Right atrium auricular region (tissue), 2 donors: ENCODE results near the gene STK10. TPM values are rescaled to one million over a fixed set of nuclear protein-coding genes. Genes with fewer than 3 reads are reported as not detected.

Source experiments
- DNase-seq: peaks from one replicate; pipeline ENCODE4 v3.0.0-alpha.2; 2019; ENCODE audit warnings: low spot score
- H3K27ac ChIP-seq, 2 donors: fragments of 200-600 bp; sonication (generic); 1 replicate in 1 of 2; 2 replicates in 1 of 2; pipeline ENCODE4 v1.5.1; 2016 to 2019
- H3K27me3 ChIP-seq, 2 donors: fragments of 200-600 bp; sonication (generic); one replicate each; pipeline versions ENCODE4 v1.5.1 to v1.6.0; 2017 to 2019
- H3K36me3 ChIP-seq: fragments of 200-600 bp; sonication (generic); one replicate; pipeline ENCODE4 v1.5.1; 2016
- H3K4me1 ChIP-seq, 2 donors: fragments of 200-600 bp; sonication (generic); one replicate each; pipeline versions ENCODE4 v1.5.1 to v1.6.0; 2017 to 2019
- H3K4me3 ChIP-seq, 2 donors: fragments of 200-600 bp; sonication (generic); 1 replicate in 1 of 2; 2 replicates in 1 of 2; pipeline ENCODE4 v1.5.1; 2017 to 2019; ENCODE audit warnings: mild to moderate bottlenecking in 1 of 2, moderate library complexity in 1 of 2
- H3K9me3 ChIP-seq, 2 donors: fragments of 200-600 bp; sonication (generic); one replicate each; pipeline ENCODE4 v1.5.1; 2019
- CTCF ChIP-seq, 2 donors: fragments of 200-600 bp; sonication (generic); IDR thresholded peaks; one replicate each; pipeline ENCODE4 v1.5.1; 2019; ENCODE audit warnings: antibody characterized with exemption in 2 of 2
- total RNA-seq, 2 donors: library from RNA; depleted of rRNA; stranded (reverse); fragments of >200 nt; gene quantifications; one replicate each; pipeline ENCODE4 v1.1.0, GENCODE V29; 2016

The STK10 gene
- total RNA-seq, 2 donors from 2014 or later, result 6.9 to 10.8 TPM

DNA sequence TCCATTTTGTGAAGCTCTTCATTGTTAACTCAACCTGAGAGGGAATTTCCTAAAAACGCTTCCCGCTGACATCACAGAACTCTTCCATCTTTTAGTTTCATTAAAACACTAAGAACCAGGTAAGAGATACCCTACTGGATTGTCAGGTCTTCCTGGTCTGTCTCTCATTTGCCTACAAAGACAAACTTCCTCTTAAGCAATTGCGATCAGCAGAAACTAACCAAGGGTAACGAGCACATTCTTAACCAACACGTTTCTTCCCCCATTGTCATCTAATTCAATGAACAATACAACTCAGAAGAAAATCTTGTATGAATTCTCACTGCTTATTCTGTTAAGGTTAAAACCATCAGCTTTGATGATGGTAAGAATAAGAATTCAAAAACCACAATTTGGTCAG lies 188.1 kb downstream of the STK10 start:
- no peak for TF ChIP-seq CTCF (IDR thresholded peaks at IDR 0.05)
- H3K27ac ChIP-seq, result no peak overlapping the region
- DNase-seq, result no peak
- no peaks in the 10 kb centered on the region for H3K27me3 ChIP-seq
- H3K9me3 ChIP-seq, result no peaks in the 10 kb centered on the region
- H3K36me3 ChIP-seq, result no peaks in the 10 kb centered on the region
- H3K4me3 ChIP-seq, result no peak overlapping the region
- H3K4me1 ChIP-seq, result peaks cover 0 to 55% of the 10 kb centered on the region in 2 donors

DNA sequence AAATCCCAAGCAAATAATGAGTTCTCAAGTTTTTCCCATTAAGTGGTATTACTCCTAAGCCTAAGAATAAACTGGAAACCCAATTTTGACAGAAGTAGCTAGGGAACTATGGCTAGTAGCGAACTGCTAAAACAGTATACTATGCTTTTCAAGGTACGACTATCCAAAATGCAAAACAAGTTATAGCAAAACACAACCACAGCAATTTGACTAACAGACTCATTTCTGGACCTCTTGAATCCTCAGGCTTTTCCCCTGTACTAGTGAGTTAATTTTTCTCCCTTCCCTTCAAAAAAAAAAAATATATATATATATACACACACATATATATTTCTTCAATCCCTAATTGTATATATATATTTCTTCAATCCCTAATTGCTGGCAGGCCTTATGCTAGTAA lies 188.9 kb downstream of the STK10 start:
- H3K9me3 ChIP-seq, result no peaks in the 10 kb centered on the region
- no peaks in the 10 kb centered on the region for H3K36me3 ChIP-seq
- TF ChIP-seq CTCF (IDR thresholded peaks at IDR 0.05), result no peak
- H3K4me3 ChIP-seq, result no peak overlapping the region
- peaks cover 0 to 48% of the 10 kb centered on the region in 2 donors for H3K4me1 ChIP-seq
- no peak overlapping the region for H3K27ac ChIP-seq
- no peaks in the 10 kb centered on the region for H3K27me3 ChIP-seq
- DNase-seq, result no peak

DNA sequence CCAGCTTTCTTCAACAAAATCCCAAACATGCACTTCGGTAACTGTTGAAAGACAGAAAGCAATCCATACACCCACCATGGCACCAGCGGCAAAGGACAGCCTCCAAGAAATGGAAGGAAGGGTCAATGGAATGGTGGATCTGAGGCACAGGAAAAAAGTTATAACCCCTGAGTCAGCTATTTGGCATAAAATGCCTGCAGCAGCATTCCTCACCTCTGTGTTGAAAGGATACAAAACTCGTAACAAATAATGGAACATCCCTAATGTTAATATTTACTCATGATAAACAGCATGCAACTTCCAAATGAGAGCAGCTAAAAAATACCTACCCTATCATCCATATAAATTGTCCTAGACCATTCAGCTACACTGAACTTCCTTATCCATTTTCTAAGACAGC lies 191.0 kb downstream of the STK10 start:
- Histone ChIP-seq H3K27me3 (no peaks in the 10 kb centered on the region), H3K27ac (no peak overlapping the region), H3K4me1 (peaks cover 0 to 28% of the 10 kb centered on the region in 2 donors), H3K9me3 (no peaks in the 10 kb centered on the region), H3K36me3 (peaks cover 5% of the 10 kb centered on the region), H3K4me3 (no peak overlapping the region)
- no peak for DNase-seq
- no peak for TF ChIP-seq CTCF (IDR thresholded peaks at IDR 0.05)

GRCh38 chr5:171992813-171993212 lies 195.2 kb downstream of the STK10 start:
- no peaks in the 10 kb centered on the region for H3K27me3 ChIP-seq
- no peak overlapping the region for H3K27ac ChIP-seq
- DNase-seq, result no peak
- H3K36me3 ChIP-seq, result peaks cover 5% of the 10 kb centered on the region
- H3K9me3 ChIP-seq, result no peaks in the 10 kb centered on the region
- H3K4me1 ChIP-seq, result peaks cover 0 to 18% of the 10 kb centered on the region in 2 donors
- no peak overlapping the region for H3K4me3 ChIP-seq
- no peak for TF ChIP-seq CTCF (IDR thresholded peaks at IDR 0.05)

GRCh38 chr5:171992305-171992704 lies 195.7 kb downstream of the STK10 start:
- H3K27me3 ChIP-seq, result no peaks in the 10 kb centered on the region
- H3K27ac ChIP-seq, result no peak overlapping the region
- H3K36me3 ChIP-seq, result peaks cover 5% of the 10 kb centered on the region
- peaks cover 0 to 18% of the 10 kb centered on the region in 2 donors for H3K4me1 ChIP-seq
- no peak for TF ChIP-seq CTCF (IDR thresholded peaks at IDR 0.05)
- DNase-seq, result no peak
- no peaks in the 10 kb centered on the region for H3K9me3 ChIP-seq
- no peak overlapping the region for H3K4me3 ChIP-seq

Other genes starting within 250 kb of the STK10 start
- gene FBXW11, start 181.6 kb downstream of the STK10 start, total RNA-seq, result 10 to 100 TPM; 76.3 to 81.7 TPM
- not detected for gene EFCAB9, start 5.9 kb upstream of the STK10 start, total RNA-seq
- 10 to 100 TPM in 1 of 2 donors, 1 to 10 TPM in 1; 6.6 to 12.4 TPM for gene UBTD2, start 95.5 kb upstream of the STK10 start, total RNA-seq